ENCODE results near the gene MTSS2. TPM values are rescaled to one million over a fixed set of nuclear protein-coding genes. Genes with fewer than 3 reads are reported as not detected.

MTSS2 gene
- total RNA-seq, 5 donors from 2014 or later (not counting 1 experiment from before 2014, with no cell fraction given): 2.2 to 7.1 (median 5.1) TPM

DNA sequence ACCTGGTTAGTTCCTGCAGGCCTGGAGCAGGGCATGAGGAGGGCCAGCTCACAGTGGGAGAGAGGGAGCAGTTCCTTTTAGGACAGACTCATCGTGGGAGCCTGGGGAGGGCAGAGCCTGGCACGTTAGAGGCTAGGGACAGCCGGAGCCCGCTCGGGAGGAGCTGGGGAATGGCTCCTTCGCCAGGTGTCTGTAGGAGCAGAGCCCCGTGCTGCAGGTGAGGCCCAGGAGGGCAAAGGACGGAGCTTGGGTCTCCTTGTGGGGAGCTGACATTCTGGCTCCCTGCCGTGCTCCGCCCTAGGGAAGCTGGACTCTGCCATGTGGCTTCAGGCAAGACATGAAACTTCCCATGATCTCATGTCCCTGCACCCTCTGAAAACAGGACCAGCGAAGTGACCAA lies 18.7 kb upstream of the MTSS2 start:
- H3K27me3 Mint-ChIP-seq: no peaks in the 10 kb centered on the region
- peaks cover 9% of the 10 kb centered on the region in 2 donors for H3K36me3 ChIP-seq (ENCODE audit: control insufficient read depth in 2 of 2, extremely low read depth in 1 of 2, insufficient read depth in 1 of 2, low read length in 1 of 2)
- no peak overlapping the region for H3K4me3 ChIP-seq (ENCODE audit: control insufficient read depth in 1 of 2, extremely low read depth in 1 of 2, low read length in 1 of 2)
- no peaks in the 10 kb centered on the region for H3K27me3 ChIP-seq (replicated peaks in 1 of 2; ENCODE audit: control insufficient read depth in 2 of 2, extremely low read depth in 1 of 2, insufficient read depth in 2 of 2, low read length in 1 of 2)
- no peak overlapping the region for H3K27ac ChIP-seq (ENCODE audit: low read length)
- POLR2A ChIA-PET: no interaction called here
- H3K4me1 ChIP-seq (ENCODE audit: control insufficient read depth in 1 of 2, extremely low read depth in 1 of 2, insufficient read depth in 2 of 2, low read length in 2 of 2): no peaks in the 10 kb centered on the region
- H3K9me3 Mint-ChIP-seq: no peaks in the 10 kb centered on the region
- CTCF ChIA-PET: no interaction called here
- H3K4me3 Mint-ChIP-seq: no peak overlapping the region
- peaks cover 0 to 13% (median 0%) of the 10 kb centered on the region in 3 donors for H3K4me1 Mint-ChIP-seq
- 95% methylated on average over 10 of the region's 11 CpGs for WGBS (ENCODE audit: insufficient coverage)
- H3K36me3 Mint-ChIP-seq: no peaks in the 10 kb centered on the region
- ATAC-seq (replicated peaks in 1 of 4) (no peak), DNase-seq (no peak)
- no peak overlapping the region for H3K27ac Mint-ChIP-seq
- no peaks in the 10 kb centered on the region for H3K9me3 ChIP-seq

- peaks cover 9 to 13% of the 10 kb centered on the region in 2 donors for H3K36me3 ChIP-seq (ENCODE audit: control insufficient read depth in 2 of 2, extremely low read depth in 1 of 2, insufficient read depth in 1 of 2, low read length in 1 of 2)
- Mint-ChIP-seq H3K27me3 (no peaks in the 10 kb centered on the region), H3K4me3 (no peak overlapping the region), H3K9me3 (no peaks in the 10 kb centered on the region), H3K4me1 (peaks cover 3 to 18% (median 5%) of the 10 kb centered on the region in 3 donors), H3K36me3 (peaks cover 6% of the 10 kb centered on the region), H3K27ac (no peak overlapping the region)
- no peak overlapping the region for H3K4me3 ChIP-seq (ENCODE audit: control insufficient read depth in 1 of 2, extremely low read depth in 1 of 2, low read length in 1 of 2)
- no peaks in the 10 kb centered on the region for H3K27me3 ChIP-seq (replicated peaks in 1 of 2; ENCODE audit: control insufficient read depth in 2 of 2, extremely low read depth in 1 of 2, insufficient read depth in 2 of 2, low read length in 1 of 2)
- no peak for DNase-seq
- ChIA-PET POLR2A (no interaction called here), CTCF (no interaction called here)
- H3K27ac ChIP-seq (ENCODE audit: low read length): no peak overlapping the region
- WGBS (ENCODE audit: insufficient coverage): 87% methylated on average over 4 of the region's 6 CpGs
- no peak for ATAC-seq (replicated peaks in 1 of 4)
- H3K9me3 ChIP-seq: no peaks in the 10 kb centered on the region
- no peaks in the 10 kb centered on the region for H3K4me1 ChIP-seq (ENCODE audit: control insufficient read depth in 1 of 2, extremely low read depth in 1 of 2, insufficient read depth in 2 of 2, low read length in 2 of 2)
These were observed 18.1 kb upstream of the MTSS2 start for GRCh38 chr16:70703835-70704381.

DNA sequence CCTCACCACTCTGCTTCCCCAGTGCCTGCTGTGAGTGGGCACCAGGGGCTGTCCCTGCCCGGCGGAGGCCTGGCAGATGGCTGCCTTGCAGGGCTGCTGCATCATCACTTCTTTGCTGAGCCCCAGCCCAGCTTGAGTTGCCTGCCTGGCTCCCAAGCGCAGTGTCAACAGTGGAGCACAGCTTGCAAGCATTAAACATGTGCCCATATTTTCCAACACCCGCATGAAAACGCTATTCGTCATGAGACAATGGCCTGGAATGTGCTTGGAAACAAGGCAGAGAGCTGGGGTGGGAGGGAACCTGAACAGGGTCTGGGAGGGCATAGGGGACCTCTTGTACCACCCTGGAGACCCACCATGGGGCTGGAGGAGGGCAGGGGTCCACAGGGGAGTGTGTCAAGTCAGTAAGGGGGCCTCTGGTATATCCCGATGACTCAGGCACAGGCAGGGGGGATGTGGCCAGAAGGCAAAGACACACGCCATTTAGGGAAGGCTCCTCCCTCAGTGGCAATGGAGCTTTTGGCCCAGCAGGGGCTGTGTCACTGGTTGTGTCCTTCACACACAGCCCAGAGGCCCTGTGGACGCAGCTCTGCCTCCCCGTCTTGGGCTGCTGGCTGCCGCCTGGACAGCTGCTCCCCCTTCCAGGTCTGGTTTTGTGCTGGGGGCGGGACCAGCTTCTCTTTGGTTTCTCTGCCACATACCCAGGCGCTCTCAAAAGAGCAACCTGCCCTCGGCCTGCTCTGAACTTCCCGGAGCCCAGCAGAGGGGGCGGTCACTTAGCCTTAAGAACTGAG lies 17.4 kb upstream of the MTSS2 start:
- ATAC-seq (replicated peaks in 1 of 4): no peak
- whole genome bisulfite sequencing (ENCODE audit: insufficient coverage): 91% methylated on average over 15 of the region's 16 CpGs
- CTCF ChIA-PET: no interaction called here

DNA sequence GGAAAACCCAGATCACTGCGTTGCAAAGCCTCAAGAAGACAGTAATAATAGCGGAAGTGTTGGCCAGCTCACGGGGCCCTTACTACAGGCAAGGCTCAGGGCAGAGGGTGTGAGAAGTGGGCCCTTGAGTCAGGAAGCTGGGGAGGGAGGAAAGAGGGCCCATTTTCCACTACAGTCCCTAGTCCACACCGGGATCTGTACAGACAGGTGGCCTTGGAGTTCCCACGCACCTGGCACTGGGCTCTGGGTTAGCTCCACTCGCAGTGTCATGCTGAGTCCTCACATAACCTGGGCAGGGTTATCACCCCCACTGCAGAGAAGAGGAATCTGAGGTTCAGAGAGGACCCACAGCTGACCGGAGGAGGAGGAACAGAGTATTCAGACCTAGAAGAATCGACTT lies 16.8 kb upstream of the MTSS2 start:
- Mint-ChIP-seq H3K9me3 (no peaks in the 10 kb centered on the region), H3K36me3 (peaks cover 6% of the 10 kb centered on the region), H3K27me3 (no peaks in the 10 kb centered on the region), H3K27ac (no peak overlapping the region), H3K4me1 (peaks cover 6 to 18% (median 10%) of the 10 kb centered on the region in 3 donors), H3K4me3 (no peak overlapping the region)
- peaks cover 0 to 5% of the 10 kb centered on the region in 2 experiments for H3K4me1 ChIP-seq (ENCODE audit: control insufficient read depth in 1 of 2, extremely low read depth in 1 of 2, insufficient read depth in 2 of 2, low read length in 2 of 2)
- H3K27ac ChIP-seq (ENCODE audit: low read length): no peak overlapping the region
- 86% methylated on average over 4 of the region's 8 CpGs for WGBS (ENCODE audit: insufficient coverage)
- no peak overlapping the region for H3K4me3 ChIP-seq (ENCODE audit: control insufficient read depth in 1 of 2, extremely low read depth in 1 of 2, low read length in 1 of 2)
- H3K27me3 ChIP-seq (replicated peaks in 1 of 2; ENCODE audit: control insufficient read depth in 2 of 2, extremely low read depth in 1 of 2, insufficient read depth in 2 of 2, low read length in 1 of 2): no peaks in the 10 kb centered on the region
- peaks cover 15% of the 10 kb centered on the region in 2 donors for H3K36me3 ChIP-seq (ENCODE audit: control insufficient read depth in 2 of 2, extremely low read depth in 1 of 2, insufficient read depth in 1 of 2, low read length in 1 of 2)
- ChIA-PET POLR2A (no interaction called here), CTCF (no interaction called here)
- ATAC-seq (replicated peaks in 1 of 4) (no peak), DNase-seq (no peak)
- H3K9me3 ChIP-seq: no peaks in the 10 kb centered on the region

More for the DNA sequence above, 17.4 kb upstream of the MTSS2 start:
- Mint-ChIP-seq H3K4me3 (no peak overlapping the region), H3K9me3 (no peaks in the 10 kb centered on the region), H3K27ac (no peak overlapping the region), H3K4me1 (peaks cover 3 to 18% (median 5%) of the 10 kb centered on the region in 3 donors), H3K36me3 (peaks cover 6% of the 10 kb centered on the region), H3K27me3 (no peaks in the 10 kb centered on the region)
- Histone ChIP-seq H3K4me1 (ENCODE audit: control insufficient read depth in 1 of 2, extremely low read depth in 1 of 2, insufficient read depth in 2 of 2, low read length in 2 of 2) (no peaks in the 10 kb centered on the region), H3K27me3 (replicated peaks in 1 of 2; ENCODE audit: control insufficient read depth in 2 of 2, extremely low read depth in 1 of 2, insufficient read depth in 2 of 2, low read length in 1 of 2) (no peaks in the 10 kb centered on the region), H3K27ac (ENCODE audit: low read length) (no peak overlapping the region), H3K9me3 (no peaks in the 10 kb centered on the region), H3K4me3 (ENCODE audit: control insufficient read depth in 1 of 2, extremely low read depth in 1 of 2, low read length in 1 of 2) (no peak overlapping the region), H3K36me3 (ENCODE audit: control insufficient read depth in 2 of 2, extremely low read depth in 1 of 2, insufficient read depth in 1 of 2, low read length in 1 of 2) (peaks cover 13 to 16% of the 10 kb centered on the region in 2 donors)
- POLR2A ChIA-PET: no interaction called here
- no peak for DNase-seq

DNA sequence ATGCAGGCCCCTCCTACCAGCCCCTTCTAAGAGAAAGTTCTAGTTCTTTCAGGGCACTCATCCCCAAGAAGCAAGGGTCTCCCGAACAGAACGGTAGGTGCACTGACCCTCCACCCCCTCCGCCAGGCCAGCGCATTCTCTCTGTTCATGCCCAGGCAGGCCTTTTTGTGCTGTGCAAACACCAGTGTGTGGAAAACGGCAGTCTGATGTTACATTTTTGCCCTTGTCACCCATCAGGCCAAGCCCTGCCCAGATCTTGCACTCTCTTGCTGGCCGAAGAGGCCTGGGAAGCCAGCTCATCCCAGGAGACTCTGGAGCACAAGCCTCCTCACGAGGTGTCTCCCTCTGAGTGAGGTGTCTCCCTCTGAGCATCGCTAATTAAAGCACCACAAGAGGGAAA lies 16.1 kb upstream of the MTSS2 start:
- Histone ChIP-seq H3K36me3 (ENCODE audit: control insufficient read depth in 2 of 2, extremely low read depth in 1 of 2, insufficient read depth in 1 of 2, low read length in 1 of 2) (peaks cover 13 to 15% of the 10 kb centered on the region in 2 donors), H3K27me3 (replicated peaks in 1 of 2; ENCODE audit: control insufficient read depth in 2 of 2, extremely low read depth in 1 of 2, insufficient read depth in 2 of 2, low read length in 1 of 2) (no peaks in the 10 kb centered on the region), H3K27ac (ENCODE audit: low read length) (no peak overlapping the region), H3K9me3 (no peaks in the 10 kb centered on the region), H3K4me3 (ENCODE audit: control insufficient read depth in 1 of 2, extremely low read depth in 1 of 2, low read length in 1 of 2) (no peak overlapping the region), H3K4me1 (ENCODE audit: control insufficient read depth in 1 of 2, extremely low read depth in 1 of 2, insufficient read depth in 2 of 2, low read length in 2 of 2) (peaks cover 3 to 11% of the 10 kb centered on the region in 2 experiments)
- no peaks in the 10 kb centered on the region for H3K27me3 Mint-ChIP-seq
- ChIA-PET CTCF (no interaction called here), POLR2A (no interaction called here)
- peaks cover 6% of the 10 kb centered on the region for H3K36me3 Mint-ChIP-seq
- ATAC-seq (replicated peaks in 1 of 4) (no peak), DNase-seq (no peak)
- H3K4me1 Mint-ChIP-seq: peaks cover 8 to 19% (median 16%) of the 10 kb centered on the region in 3 donors
- no peak overlapping the region for H3K27ac Mint-ChIP-seq
- WGBS (ENCODE audit: insufficient coverage): 97% methylated on average over 3 of the region's 8 CpGs
- no peak overlapping the region for H3K4me3 Mint-ChIP-seq
- H3K9me3 Mint-ChIP-seq: no peaks in the 10 kb centered on the region

DNA sequence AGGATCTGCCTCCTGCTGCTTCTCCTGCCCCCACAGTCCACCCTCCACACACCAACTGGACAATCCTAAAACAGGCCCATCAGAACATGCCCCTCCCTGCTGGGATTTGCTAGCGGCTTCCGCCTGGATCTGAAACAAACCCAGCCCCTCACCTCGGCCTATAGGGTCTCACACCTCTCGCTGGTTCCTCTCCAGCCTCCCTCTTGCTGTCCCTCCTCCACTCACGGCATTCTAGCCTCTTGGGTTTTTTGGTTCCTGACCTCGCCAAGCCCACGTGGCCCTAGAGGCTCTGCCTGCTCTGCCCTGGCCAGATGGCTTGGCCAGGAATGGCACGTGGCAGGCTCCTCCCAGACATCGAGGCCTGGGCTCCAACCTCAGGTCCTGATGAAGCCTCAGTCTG lies 15.7 kb upstream of the MTSS2 start:
- no peak for ATAC-seq (replicated peaks in 1 of 4)
- Histone ChIP-seq H3K4me1 (ENCODE audit: control insufficient read depth in 1 of 2, extremely low read depth in 1 of 2, insufficient read depth in 2 of 2, low read length in 2 of 2) (peaks cover 6 to 15% of the 10 kb centered on the region in 2 experiments), H3K9me3 (no peaks in the 10 kb centered on the region), H3K36me3 (ENCODE audit: control insufficient read depth in 2 of 2, extremely low read depth in 1 of 2, insufficient read depth in 1 of 2, low read length in 1 of 2) (peaks cover 13 to 15% of the 10 kb centered on the region in 2 donors), H3K27ac (ENCODE audit: low read length) (no peak overlapping the region), H3K27me3 (replicated peaks in 1 of 2; ENCODE audit: control insufficient read depth in 2 of 2, extremely low read depth in 1 of 2, insufficient read depth in 2 of 2, low read length in 1 of 2) (no peaks in the 10 kb centered on the region), H3K4me3 (ENCODE audit: control insufficient read depth in 1 of 2, extremely low read depth in 1 of 2, low read length in 1 of 2) (no peak overlapping the region)
- peaks cover 6% of the 10 kb centered on the region for H3K36me3 Mint-ChIP-seq
- no peaks in the 10 kb centered on the region for H3K27me3 Mint-ChIP-seq
- ChIA-PET POLR2A (no interaction called here), CTCF (no interaction called here)
- DNase-seq: no peak
- no peak overlapping the region for H3K4me3 Mint-ChIP-seq
- no peaks in the 10 kb centered on the region for H3K9me3 Mint-ChIP-seq
- 97% methylated on average over 9 of the region's 9 CpGs for WGBS (ENCODE audit: insufficient coverage)
- H3K4me1 Mint-ChIP-seq: peaks cover 12 to 23% (median 20%) of the 10 kb centered on the region in 3 donors
- no peak overlapping the region for H3K27ac Mint-ChIP-seq

Measured in T-cell (primary cell).